Cerebellar cortex (tissue), 1 donor: ENCODE measurements around the gene MPP3.
A peak's percentile ranks its signal among the peaks of the same experiment; 100 is the strongest.
"Not testable (repeated sequence)": the region's sequence is repeated elsewhere in the genome, so short reads cannot be mapped to it uniquely, and the experiment has no call there.

Source experiments
- DNase-seq: peaks from one replicate; pipeline ENCODE4 v3.0.0-alpha.2; 2015; ENCODE audit warnings: low spot score

The MPP3 gene

GRCh38 chr17:43808076-43808475, 24.9 kb downstream of the MPP3 start:
- DNase-seq = no peak

DNA sequence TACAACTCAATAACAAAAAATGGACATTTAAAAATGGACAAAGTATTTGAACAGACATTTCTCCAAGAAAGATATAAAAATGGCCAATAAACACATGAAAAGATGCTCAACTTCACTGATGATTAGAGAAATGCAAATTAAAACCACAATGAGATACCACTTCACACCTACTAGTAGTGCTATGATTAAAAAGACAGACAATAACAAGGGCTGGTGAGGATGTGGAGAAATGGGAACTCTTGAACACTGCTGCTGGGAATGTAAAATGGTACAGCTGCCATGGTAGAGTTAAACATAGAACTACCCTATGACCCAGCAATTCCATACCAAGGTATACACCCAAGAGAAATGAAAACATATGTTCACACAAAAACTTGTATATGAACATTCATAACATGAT, 27.8 kb downstream of the MPP3 start:
- DNase-seq = no peak

GRCh38 chr17:43803758-43804157, 29.2 kb downstream of the MPP3 start:
- DNase-seq = no peak

DNA sequence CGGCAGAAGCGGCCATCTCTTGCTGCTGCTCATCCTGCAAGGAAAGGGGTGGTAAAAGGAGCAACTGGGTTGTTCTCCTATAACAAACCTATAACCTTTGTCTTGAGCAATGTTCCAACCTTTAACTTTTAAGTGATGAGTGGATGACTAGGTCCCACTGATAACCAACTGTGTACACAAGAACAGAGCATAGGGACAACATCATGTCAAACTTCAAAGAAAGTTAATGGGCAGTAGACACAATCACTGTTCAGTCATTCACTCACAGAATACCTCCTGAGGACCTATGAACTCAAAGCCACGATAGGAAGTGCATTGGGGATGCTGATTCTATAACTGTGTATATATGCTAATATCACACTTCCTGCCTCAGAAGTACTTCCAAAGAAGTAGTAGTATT, 31.1 kb downstream of the MPP3 start:
- no peak for DNase-seq

DNA sequence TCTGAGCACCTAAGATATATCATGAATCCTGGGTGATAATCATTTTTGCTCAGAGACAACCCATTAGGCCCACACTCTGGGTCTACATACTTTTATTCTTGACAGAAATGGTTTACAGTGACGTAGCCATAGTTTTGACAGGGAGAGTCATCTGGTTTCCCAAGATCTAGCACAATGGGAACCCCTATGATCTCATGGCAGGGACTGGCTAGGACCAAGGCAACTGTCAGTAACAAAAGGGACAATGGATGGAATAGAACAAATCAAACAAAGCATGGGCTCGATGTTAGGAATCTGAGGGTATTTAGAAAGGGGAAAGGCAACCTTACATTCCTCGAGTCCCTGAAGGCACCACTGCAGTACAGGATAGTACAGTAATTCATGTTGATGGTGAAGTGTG, 32.2 kb downstream of the MPP3 start:
- no peak for DNase-seq

GRCh38 chr17:43799047-43799446, 33.9 kb downstream of the MPP3 start:
- DNase-seq = no peak

GRCh38 chr17:43798024-43798423, 34.9 kb downstream of the MPP3 start:
- DNase-seq = not testable (repeated sequence)

DNA sequence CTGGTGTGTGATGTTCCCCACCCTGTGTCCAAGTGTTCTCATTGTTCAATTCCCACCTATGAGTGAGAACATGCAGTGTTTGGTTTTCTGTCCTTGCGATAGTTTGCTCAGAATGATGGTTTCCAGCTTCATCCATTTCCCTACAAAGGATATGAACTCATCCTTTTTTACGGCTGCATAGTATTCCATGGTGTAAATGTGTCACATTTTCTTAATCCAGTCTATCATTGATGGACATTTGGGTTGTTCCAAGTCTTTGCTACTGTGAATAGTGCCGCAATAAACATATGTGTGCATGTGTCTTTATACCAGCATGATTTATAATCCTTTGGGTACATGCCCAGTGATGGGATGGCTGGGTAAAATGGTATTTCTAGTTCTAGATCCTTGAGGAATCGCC, 40.3 kb downstream of the MPP3 start:
- DNase-seq = not testable (repeated sequence)

- DNase-seq = peak; percentile 58
Measured at GRCh38 chr17:43791589-43791988, 41.4 kb downstream of the MPP3 start.

DNA sequence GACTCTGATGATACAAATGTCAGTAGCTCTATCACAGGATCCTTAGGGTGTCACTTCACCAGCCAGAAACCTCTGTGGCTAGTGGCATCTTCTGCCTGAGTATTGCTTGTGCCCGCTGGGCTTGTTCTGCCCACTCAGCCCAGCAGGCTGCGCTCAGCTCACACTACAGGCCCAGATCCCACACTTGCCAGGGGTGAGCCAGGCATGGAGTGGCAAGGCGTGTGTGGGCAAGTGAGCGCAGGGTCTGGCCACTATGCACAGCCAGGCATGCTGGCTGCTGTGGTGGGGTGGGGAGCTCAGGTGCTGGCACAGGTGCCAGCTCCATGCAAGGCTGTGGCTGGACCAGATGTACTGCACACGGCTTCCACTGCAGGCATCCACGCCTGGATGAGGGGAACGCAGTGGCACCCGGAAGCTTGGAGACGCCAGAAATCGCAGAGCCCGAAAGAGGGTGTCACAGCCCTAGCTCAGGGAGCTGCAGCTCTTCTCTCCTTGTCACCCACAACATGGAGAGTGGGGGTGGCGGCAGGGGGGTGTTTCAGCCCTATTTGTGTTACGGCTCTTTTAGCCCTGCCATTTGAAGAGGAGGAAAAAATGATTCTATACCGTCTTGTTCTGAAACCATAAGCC, 42.5 kb downstream of the MPP3 start:
- DNase-seq = no peak

DNA sequence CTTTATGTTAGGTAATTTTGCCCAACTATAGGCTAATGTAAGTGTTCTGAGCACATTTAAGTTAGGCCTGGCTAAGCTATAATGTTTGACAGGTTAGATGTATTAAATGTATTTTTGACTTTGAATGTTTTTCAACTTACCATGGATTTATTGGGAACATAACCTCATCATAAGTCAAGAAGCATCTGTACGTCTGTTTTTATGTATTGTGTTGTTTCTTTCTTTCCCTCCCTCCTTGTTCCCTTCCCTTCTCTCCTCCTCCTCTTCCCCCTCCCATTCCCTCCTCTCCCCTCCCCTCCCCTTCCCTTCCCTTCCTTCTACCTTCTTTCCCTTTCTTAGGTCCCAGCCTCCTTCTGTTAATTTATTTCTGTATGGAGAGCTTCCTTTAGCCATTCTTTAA, 43.5 kb downstream of the MPP3 start:
- no peak for DNase-seq

- DNase-seq = no peak
Measured at GRCh38 chr17:43788540-43788939, 44.4 kb downstream of the MPP3 start.

DNA sequence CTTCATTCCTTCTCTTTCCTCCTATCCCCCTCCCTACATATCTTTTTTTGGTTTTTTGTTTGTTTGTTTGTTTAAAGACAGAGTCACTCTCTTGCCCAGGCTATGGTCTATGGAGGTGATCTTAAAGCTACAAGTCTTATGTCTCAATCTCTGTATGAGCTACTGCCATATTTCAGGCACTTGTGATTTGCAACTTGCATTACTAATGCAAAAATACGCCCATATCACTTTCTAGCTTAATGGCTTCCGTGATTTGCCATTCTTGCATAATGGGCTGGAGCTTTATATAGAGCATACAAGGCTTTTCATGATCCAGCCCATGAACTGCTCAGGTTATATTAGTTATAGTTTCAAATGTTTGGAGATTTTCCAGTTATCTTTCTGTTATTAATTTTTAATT, 45.2 kb downstream of the MPP3 start:
- no peak for DNase-seq

- no peak for DNase-seq
Measured at GRCh38 chr17:43784628-43785101, 48.3 kb downstream of the MPP3 start.

DNA sequence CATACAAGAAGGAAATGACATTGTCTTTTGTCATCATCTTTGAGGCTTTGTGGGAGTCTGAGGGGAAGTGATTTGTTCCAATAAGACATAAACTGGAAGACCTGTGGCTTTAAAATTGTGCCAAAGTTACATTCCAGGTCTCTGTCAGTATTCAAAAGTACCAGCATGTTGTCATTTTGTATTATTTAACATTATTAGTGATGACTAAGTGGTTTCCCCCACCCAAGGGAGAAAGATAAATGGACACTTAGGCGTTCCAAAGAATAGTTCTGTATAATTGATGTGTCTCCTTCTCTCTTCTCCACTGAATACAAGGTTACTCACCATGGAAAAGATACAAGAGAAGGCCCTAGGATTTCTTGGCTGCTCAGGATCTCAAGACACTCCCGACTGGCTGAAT, 48.9 kb downstream of the MPP3 start:
- no peak for DNase-seq

- DNase-seq = no peak
Measured at GRCh38 chr17:43782913-43783680, 49.8 kb downstream of the MPP3 start.

- DNase-seq = no peak
Measured at GRCh38 chr17:43780135-43780534, 52.8 kb downstream of the MPP3 start, which contains the start of gene CFAP97D1. CFAP97D1 (plus strand) TSS chr17:43780435; CDS start chr17:43780463, 28 bp downstream.

GRCh38 chr17:43779145-43780125, 53.5 kb downstream of the MPP3 start:
- DNase-seq = peak; percentile 62

DNA sequence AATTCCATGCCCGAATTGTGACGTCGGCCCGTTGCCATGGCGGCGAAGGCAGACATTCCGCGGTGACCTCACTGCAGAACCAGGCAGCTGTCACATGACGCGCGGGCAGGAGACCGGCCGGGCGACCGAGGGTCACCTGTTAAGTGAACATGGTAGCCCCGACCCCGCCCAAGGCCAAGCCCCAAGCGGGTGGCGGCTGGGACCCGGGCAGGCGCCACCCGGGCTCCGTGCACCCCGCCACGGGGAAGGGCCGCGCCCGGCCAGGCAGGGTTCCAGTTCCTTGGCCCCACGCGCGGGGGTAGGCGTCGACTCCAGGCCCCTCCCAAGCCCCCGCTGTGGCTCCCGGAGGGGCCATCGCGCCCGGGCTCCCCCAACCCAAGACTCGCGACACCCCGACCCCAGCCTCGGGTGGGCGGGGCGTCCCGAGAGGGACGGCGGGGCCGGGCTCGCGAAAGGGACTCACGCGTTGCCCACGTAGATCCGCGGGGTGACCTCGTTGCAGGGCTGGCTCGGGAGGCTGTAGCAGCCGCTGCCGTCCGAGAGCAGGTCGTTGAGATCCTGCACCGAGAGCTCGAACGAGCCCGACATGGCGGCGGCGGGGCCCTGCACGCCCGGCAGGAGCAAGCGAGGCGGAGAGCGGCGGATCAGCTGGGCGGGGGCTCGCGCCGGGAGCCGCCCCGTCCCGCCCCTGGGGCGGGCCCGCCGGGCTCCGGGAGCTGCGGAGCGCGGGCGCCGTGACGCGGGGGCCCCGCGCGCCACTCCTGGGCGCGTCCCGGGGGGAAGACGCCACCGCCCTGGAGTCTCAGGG, 54.4 kb downstream of the MPP3 start, which contains the start of gene DUSP3:
Gene DUSP3 (minus strand): TSS at position 641 of the 808 bp plus-strand sequence. CDS start 53 bp downstream, at position 588.
- DNase-seq = peak; percentile 94

DNA sequence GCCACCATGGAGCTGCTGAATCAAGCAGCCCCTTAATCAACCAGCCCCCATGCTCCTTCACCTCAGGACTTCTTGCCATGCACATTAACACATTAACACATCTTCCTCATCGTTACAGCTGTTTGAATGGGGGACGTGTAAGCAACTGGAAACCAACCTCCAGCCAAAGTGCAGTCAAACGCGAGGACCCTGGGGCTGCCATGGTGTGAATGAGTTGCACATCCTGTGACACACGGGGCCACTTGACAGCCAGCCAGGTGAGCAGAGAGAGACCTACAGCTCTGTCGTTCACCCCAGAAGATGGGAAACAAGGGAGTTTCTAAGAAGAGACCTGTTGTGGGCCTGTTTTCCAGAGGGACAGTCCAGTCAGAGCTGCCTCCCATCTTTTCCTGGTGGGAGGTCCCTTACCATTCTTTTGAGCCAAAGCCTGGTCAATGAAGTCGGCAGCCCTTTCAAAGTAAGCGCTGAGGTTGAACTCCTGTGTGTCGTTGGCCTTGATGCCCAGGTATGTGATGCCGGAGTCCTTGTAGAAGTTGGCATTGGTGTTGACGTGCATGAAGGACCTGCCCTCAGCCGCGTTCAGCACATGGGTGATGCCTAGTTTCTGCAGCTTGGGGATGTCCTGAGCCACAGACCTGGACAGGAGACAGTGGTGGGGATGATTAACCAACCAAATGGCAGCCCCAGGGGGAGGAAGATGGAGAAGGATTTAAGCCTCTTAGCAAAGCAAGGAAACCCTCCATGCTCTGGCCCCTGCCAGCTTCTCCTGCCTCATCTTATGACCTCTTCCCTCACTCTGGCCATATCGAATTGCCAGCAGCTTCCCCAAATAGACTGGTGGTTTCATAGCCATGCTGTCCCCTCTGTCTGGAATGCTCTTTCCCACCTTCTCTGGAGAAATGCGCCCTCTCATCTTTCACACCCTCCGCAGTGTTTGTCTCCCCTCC, 58.4 kb downstream of the MPP3 start:
- no peak for DNase-seq
